HG03025 (cell line): Measurements from ENCODE around the gene KRTAP24-1.

ENCODE experiments used
- ATAC-seq: cut with Tn5 transposase; IDR thresholded peaks from one replicate; pipeline ENCODE4 v1.9.1; 2021; ENCODE audit warnings: mild to moderate bottlenecking, moderate library complexity; ENCODE audit not compliant: unreplicated experiment, low FRiP score

KRTAP24-1 gene, protein sequence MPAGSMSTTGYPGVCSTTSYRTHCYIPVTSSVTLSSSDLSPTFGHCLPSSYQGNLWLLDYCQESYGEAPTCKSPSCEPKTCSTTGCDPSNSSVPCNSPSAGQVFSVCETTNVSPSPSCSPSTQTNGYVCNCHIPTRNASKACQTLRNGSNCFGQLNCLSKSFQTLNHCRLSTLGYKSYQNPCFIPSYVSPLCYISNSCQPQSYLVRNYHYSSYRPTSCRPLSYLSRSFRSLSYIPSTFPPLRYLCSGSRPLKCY

DNA sequence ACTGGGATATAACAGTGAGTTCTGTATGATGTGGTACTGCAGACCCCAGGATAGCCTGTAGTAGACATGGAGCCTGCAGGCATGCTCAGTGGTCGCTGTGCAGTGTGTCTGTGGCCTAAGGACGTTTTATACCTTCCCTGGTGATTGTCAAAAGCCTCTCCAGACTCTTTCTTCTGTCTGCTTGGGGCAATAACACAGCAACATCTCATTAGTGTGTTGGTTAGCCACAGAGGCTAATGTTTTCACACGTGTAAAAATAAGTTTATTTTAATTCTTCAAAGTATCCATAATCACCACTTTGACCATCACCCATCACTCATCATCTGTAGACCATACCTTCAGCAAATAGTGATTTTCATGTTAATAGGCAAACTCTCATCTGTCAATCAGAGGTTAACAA is at the start of gene KRTAP24-1:
Gene KRTAP24-1, minus strand, starts transcription at position 101 of the 400 bp plus-strand sequence. Its CDS starts 18 bp downstream, at position 83.
- ATAC-seq: no peak

DNA sequence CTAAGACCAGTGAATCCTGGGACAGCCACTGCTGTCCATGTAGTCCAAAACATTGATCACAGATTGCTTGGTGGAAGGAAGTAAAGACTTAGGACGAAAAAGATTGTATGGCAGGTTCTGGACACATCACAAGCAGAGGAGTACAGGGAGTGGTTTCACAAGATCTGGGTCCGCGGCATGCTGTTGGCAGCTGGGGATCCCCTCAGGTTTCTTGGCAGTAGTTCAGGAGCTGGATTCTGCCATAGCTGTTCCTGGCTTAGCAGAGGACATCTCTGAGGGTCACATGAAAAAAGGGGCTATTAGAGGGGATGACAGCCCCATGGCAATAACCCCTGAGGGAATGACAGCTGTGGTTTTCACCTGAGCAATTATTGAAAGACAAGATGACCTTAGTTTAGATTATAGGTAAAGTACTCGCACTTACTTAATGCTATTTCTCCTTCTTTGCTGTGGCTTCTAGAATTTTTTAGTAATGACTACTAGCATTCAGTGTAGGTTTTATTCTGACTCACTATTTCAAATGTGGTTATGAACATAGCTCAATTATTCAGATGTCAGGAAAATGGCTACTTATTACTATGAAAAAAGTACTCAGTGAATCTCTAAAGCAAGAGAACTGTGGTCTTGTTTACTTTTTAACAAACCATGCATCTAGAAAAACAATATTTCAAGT is 46.6 kb upstream of the KRTAP24-1 start:
- no peak for ATAC-seq

DNA sequence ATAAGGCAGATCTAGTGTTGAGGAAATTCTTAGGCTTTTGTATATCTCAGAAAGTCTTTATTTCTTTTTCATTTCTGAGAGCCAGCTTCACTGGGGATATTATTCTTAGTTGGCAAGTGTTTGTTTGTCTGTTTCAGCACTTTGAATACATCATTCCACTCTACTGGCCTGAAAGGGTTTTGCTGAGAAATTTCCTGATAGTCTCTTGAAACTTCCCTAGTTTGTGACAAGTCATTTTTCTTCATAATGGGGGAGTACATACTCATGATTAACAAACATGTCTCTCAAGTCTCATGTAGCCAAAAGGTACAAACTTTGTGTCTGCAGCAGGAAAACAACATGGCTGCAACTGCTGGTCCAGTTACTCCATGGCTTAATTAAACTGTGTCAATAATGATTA is 43.6 kb upstream of the KRTAP24-1 start:
- no peak for ATAC-seq

DNA sequence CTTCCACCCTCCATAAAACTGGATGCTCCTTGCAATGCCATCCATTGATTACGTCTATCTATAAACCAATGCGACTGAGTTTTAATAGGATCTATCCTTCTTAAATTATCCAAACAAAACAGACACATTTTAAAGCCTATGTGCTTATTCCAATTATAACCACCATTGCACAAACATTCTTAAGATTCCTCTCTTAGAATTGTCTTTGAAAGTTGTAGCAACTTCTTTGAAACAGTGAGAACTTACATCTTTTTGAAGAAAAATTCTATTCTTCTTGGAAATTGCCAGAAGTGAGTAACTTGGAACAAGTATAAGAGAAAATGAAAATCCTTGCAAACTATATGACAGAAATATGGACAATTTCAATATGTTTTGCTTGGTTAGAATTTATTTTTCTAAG is 37.5 kb upstream of the KRTAP24-1 start, which contains the start of gene KRTAP26-1:
Gene KRTAP26-1, minus strand, starts transcription at position 101 of the 400 bp plus-strand sequence. CDS start 280 bp downstream, outside the sequence.
- no peak for ATAC-seq

DNA sequence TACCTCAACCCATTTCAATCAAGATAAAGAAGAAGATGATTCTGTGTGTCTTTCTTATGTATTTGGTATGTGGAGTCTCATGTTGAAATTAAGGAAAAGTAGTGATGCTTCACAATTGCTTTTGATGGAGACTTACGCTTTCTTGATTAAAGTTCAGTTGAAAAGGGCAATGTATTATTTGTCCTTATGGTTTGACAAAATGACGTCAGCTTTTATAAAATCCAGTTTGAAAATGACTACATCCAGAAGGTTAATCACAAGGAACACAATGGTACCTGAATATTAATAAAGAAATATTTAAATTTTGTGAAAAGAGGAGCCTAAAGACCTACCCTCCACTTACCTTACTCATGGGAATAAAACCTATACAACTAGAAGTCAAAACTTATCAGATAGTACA is 33.0 kb upstream of the KRTAP24-1 start:
- ATAC-seq: no peak

DNA sequence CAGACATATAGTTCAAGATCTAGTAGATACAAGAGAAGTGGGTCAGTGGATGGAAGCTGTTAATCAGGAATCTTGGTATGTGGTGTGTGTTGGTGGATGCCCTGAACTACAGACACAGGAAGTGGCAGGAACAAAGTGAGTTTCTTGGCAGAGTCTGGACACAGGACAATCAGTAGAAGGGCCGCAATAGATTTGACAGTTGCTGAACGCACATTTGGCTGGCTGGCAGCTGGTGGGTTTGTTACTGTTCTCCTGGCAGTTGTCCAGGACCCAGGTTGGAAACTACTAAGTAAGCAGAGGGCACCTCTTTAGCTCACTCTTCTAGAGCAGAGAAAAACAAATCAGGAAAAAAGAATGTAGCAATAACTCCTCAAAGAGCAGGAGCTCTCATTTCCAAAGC is 24.1 kb upstream of the KRTAP24-1 start:
- ATAC-seq: no peak

DNA sequence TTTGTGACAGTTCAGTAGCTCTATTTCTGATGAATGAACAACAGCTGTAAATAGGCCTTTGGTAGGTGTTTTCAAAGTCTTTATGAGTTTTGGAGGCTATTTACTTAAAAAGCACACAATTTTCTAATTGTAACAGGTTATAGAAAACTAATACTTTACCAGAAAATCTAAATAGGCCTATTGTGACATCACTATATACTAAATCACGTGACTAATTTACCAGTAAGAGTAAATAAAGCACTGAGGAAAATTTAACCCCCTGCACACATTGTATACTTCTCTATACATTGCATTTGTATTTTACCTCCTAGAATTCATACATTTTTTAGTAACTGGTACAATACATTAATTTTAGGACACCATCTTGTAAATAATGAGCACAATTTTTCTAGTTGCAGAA is 22.4 kb upstream of the KRTAP24-1 start:
- no peak for ATAC-seq

DNA sequence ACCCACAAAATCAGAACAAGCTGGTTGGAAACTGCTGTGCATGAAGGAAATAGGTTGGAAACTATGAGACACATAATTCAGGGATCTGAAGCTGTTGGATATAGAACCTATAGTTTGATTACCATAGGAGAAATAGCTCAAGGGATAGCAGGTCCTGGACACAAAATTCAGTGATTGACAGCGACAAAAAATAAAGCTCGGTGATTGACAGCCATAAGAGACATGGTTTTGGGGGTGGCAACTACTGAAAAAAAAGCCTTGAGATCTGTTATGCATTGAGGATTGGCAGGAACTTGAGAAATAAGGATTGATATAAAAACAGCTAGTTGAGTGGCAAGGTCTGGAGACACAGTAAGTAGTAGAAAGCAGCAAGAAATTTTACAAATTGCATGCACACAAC is 6.5 kb upstream of the KRTAP24-1 start, which contains the start of gene KRTAP25-1:
Gene KRTAP25-1, minus strand, starts transcription at position 300 of the 400 bp plus-strand sequence. Its CDS starts 24 bp downstream, at position 276.
- no peak for ATAC-seq

DNA sequence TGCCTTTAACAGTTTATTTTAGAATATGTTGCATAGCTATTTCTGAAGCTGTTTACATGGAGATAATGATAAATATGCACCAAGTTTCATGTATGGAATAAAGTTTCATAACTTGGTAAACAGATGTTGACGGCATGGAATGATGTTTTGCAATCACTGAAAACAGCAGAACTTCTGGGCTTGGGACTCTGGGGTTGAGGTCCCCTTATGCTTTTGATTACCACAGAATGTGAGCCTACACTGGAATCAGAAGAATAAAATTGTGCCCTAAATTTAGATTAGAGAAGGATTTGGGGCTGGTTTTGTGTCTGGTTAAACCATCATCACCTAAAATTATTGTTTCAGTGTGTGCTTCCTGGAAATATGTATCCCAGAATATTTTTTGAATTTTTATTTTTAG is 11.1 kb downstream of the KRTAP24-1 start:
- no peak for ATAC-seq

DNA sequence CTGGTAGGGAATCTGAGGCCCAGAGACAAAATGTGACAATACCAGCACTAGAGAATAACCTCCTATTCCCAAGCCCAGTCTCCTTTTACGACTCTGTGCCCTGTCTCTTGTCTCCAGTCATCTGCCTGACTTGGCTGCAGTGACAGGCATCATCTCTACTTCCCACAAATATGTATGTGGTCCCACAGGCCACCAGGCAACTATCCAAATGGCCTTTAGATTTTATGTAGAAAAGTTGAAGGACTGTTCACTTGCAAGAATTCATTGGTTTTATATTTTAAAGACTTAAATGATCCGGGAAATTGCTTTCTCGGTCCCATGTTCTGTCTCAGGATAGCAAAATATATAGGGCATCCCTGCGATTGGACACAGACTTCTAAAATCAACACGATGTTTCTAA is 11.6 kb downstream of the KRTAP24-1 start:
- ATAC-seq: no peak

DNA sequence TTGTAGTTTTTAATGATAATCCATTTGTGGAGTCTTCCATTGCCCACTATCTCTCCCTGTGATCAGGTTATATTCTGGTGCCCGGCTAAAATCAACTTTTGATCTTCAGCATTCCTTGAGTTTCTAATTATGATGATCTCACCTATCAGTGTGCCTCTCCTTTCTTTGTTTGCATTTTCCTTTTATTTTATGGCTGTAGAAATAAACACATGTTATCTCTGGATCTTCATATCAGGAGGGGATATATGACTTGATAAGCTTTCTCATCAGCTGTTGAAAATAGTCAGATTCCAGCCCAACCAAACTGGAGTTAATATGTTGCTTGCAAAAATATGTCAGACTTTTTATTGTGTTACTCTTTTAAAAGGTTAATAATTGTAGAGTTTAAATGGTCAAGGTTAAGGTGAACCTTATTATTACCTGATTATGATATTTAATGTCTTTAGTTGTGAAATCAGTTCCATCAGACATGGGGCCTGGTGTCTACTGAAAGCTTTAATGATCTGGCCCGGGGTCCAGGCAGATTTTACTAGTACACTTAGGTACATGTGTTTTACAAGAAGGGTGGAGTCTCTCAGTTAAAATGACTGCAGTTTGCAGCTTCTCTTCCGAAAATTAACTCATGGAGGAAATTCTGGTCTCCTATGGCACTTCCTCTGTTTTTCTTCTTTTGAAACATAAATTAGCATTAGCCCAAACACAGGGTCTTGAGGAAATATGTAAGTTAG is 12.8 kb downstream of the KRTAP24-1 start:
- no peak for ATAC-seq

DNA sequence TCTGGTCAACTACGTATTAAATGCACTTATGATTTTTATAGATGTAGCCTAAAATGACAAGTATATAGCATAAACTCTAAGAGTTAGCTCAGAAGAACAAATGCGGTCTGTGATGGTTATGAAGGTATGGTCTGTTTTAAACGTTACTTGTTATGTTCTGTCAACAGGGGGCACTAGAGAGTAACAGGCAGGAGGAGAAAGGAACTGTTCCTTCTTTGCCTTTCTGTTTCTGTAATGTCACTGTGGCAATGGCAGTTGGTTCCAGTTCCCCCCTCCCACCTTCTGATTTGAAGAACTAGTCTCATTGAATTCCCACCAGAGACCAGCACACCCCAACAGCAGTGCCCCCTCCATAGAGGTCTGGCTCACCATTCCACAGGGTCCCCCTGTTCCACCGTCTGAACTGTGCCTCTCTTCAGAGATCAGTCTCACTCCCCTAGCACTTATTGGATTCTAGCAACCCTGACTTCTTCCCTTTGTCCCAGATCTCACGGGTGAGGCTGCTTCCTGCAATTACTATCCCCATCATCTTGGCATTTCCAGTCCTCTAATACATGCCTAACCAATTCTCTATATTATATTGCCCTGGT is 14.0 kb downstream of the KRTAP24-1 start:
- no peak for ATAC-seq

DNA sequence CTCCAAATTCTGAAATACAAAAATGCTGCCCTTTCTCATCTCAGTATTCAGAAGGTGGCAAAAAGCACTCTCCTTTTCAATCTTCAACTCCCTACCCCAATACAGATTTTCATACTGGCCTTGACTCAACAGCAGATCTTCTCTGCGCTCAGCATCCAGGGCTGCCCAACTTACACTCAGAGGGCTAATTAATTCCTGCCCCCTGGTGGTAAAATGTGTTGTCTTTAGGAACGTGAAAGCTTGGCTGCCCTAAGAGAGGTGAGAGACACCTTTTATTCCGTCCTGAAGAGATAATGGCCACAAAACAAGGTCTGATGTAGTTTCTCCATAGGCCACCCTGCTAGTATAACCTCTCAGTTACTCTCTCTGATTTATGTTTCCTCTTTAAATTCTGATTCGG is 25.0 kb downstream of the KRTAP24-1 start:
- no peak for ATAC-seq

DNA sequence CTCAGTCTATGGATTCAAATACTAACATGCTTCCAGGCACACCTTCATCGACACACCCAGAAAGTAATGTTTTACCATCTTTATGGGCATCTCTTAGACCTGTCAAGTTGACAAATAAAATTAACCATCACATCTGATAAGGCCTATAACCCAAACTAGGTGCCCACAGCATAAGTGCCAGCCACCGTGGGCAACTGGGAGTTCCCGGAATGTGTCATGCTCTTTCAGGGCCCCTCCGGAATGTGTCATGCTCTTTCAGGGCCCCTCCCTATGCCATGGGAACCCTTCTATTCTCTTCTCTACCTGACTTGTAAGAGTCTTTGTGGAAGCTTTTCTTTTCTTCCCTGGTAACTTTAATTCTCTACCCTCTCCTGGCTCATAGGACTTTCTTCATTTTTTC is 26.6 kb downstream of the KRTAP24-1 start:
- no peak for ATAC-seq

DNA sequence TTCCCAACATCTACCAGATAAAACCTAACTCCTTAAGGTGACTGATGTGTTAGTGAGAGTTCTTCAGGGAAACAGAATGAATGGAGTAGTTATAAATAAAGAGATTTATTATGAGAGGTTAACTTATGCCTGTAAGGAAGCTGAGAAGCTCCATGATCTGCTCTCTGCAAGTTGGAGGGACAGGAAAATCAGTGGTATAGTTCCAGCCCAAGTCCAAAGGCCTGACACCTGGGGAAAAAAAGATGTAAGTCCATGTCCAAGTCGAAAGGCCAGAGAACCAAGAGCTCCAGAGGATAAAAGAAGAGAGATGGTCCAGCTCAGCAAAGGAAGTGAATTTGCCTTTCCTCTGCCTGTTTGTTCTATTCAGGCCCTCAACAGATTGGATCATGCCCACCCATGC is 27.1 kb downstream of the KRTAP24-1 start:
- ATAC-seq: no peak

DNA sequence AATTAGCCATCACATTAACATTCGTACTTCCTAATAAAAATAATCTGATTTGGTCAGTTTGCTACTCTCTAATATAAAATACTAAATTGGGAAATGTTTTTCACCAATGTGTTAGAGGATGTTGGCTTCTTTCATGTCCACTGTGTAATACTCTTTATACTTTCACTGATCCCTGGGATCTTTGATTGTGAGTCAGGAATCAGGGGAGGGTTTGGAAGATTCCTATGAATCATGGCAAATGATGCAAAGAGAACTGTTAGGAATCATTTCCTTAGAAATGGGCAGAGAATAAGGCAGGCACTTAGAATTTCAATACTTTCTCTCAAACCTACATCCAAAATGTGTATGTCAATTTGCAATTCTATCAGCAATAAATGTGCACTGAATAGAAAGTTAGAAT is 31.0 kb downstream of the KRTAP24-1 start:
- no peak for ATAC-seq

DNA sequence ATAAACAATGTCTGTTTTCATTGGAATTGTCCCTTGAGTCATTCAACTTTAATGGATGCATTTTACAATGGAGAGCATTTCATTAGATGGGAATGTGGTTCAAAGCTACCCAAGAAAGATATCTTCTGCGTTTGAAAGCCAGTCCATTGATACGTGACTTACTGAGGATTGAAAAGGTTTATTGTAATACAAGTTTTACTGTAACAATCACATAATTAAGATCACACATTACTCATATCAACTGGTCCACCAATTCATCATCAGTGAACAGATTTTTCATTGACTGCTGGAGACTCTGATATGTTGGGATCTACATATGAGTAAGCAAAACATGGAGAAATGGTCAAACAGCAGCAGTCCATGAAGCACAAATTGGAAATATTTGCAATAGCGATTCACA is 32.8 kb downstream of the KRTAP24-1 start:
- ATAC-seq: no peak

DNA sequence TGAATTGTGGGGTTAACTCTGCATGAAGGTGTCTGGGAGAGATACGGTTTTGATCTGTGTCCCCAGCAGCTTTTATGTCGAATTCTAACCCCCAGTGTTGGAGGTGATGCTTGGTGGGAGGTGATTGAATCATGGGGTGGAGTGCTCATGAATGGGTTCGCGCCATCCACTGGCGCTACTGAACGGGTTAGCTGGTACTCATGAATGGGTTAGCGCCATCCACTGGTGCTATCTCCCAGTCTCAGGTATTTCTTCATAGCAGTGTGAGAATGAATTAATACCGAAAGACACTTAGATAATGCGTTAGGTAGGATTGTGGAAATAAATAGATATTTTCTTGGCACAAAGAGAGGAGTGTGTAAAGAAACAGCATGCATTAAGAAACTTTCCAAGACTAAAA is 33.9 kb downstream of the KRTAP24-1 start:
- ATAC-seq: no peak

DNA sequence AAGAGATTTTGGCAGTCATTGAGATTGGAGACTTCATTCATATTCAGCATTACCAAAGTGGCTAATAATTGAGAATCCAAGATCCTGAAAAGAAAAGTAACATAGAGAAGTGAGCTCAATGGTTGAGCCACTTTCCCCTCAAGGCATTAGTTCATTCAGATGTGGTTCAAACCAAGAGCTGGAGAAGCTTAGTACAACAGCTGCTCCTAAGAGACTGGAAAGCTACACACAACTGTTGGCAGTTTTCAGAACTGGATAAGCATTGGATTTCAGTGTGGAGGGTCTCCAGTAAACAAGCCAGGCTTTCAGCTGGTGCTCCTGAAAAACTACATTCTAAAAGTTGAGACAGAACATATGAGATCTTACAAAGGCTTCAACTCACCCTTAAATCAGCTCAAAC is 37.7 kb downstream of the KRTAP24-1 start:
- no peak for ATAC-seq

DNA sequence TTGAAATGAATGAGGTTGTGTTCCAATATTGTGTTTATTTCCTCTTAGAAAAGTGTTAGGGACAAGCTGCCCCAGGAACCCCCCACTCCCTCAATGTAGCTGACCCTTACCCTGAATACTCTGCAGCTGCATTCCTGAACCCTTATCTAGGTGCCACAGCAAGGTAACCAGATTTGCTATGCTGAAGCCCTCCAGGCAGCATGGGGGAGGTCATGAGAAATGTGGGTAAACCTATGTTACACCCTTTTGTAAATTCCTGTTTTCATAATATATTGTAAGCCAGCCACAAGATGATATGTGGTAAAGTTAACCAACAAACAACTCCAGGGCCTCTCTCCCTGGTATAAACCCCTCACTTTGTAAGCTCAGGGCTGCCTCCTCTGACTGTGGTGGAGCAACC is 39.1 kb downstream of the KRTAP24-1 start:
- ATAC-seq: no peak

DNA sequence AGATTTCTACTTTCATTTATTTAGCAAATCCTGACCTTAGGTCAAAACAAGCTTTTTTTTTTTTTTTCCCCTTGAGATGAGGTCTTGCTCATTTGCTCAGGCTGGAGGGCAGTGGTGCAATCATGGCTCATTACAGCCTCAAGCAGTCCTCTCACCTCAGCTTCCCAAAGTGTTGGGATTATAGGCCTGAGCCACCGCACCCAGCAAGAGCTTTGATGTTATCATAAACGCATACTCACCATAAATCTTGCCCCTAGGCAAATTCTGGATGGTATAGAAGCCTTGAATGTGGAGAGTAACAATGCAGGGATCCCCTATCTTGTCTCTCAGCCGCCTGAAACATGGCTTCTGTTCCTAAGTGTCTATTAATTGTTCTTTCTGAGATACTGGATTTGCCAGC is 42.1 kb downstream of the KRTAP24-1 start:
- ATAC-seq: no peak
